Measurements from ENCODE around the gene NDUFS8.

GRCh38 chr11:68032003-68032402, 1.5 kb downstream of the NDUFS8 start:
- TF ChIP-seq CTCF (IDR thresholded peaks at IDR 0.05) (no peak), POLR2A (IDR thresholded peaks at IDR 0.05) (no peak)

Measured in uterus (tissue), 2 donors.